SH-SY5Y (cell line): ENCODE data around the gene LRRTM4.

Experiments
- GATA2 ChIP-seq: IDR thresholded peaks from 2 replicates; pipeline ENCODE4 v1.6.1; 2011; ENCODE audit warnings: mild to moderate bottlenecking, low read depth, low read length
- GATA3 ChIP-seq: IDR thresholded peaks from 2 replicates; pipeline ENCODE4 v1.6.1; 2011; ENCODE audit warnings: low read depth, mild to moderate bottlenecking, low read length, moderate library complexity

DNA sequence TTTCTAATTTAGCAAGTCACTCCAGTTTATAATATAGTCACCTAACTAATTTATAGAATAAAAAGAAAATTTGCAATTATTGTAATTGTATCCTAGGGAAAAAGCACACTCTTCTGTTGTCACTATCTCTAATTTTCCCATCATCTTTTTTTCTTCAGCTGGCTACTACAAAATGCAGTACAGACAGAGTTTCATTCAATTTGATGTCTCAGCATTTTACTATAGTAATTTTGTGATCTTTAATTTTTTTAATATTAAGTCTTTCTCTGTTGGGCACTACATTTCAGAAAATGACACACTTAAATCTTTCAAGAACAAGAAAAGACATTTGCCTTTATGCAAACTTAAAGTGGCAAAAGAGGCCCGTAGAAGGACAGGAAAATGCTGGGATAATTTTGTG, 118.0 kb downstream of the LRRTM4 start:
- TF ChIP-seq GATA2 (no peak), GATA3 (no peak)
